GM21528 (cell line): Measurements from ENCODE around the gene SEC14L2.

Experiments
- ATAC-seq: cut with Tn5 transposase; IDR thresholded peaks from one replicate; pipeline ENCODE4 v1.9.1; 2021; ENCODE audit warnings: mild to moderate bottlenecking, moderate library complexity; ENCODE audit not compliant: unreplicated experiment, low FRiP score

Gene SEC14L2

DNA sequence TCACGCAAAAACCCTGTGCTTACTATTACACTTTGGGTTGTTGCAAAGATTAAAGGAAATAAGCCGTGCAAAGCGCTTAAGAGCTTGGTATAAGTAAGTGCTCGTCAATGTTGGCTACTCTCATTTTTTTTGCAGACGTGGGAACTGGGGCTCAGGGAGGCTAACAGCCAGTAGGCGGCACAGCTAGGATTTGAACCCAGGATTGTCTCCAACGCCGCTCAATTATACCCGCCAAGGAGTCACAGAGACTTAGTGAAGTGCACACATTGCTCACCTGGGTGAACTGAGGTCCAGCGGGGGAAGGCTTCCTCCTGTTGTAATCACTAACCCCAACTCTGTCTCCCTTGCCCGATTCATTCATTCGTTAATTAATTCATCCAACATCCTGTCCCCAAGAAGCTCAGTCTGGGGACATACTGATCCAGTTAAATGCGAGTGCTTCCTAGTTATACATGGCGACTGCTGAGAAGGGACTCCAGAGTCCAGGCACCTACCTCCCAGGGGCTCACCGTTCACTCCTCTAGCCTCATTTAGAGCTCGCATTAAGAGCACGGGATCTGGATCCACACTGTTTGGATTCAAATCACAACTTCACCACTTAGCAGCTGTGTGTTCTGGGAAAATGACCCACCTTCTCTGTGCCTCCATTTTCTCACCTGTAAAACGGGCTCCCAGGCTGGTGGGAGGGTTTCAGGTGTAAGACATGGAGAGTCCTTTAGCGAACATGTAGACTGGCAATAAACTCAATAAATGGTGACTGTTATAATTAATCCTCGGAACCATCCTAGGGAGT, 27.9 kb downstream of the SEC14L2 start:
- ATAC-seq, result no peak

DNA sequence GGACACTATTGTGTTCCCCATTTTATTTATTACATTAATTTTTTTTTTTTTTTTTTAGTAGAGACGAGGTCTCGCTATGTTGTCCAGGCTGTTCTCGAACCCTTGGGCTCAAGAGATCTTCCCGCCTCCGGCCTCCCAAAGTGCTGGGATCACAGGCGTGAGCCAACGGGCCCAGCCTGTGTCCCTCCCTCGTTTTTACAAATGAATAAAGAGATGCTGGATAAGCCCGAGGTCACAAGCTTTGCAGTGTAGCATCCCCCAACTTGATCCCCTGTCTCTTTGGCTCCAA, 28.5 kb downstream of the SEC14L2 start:
- ATAC-seq, result no peak

DNA sequence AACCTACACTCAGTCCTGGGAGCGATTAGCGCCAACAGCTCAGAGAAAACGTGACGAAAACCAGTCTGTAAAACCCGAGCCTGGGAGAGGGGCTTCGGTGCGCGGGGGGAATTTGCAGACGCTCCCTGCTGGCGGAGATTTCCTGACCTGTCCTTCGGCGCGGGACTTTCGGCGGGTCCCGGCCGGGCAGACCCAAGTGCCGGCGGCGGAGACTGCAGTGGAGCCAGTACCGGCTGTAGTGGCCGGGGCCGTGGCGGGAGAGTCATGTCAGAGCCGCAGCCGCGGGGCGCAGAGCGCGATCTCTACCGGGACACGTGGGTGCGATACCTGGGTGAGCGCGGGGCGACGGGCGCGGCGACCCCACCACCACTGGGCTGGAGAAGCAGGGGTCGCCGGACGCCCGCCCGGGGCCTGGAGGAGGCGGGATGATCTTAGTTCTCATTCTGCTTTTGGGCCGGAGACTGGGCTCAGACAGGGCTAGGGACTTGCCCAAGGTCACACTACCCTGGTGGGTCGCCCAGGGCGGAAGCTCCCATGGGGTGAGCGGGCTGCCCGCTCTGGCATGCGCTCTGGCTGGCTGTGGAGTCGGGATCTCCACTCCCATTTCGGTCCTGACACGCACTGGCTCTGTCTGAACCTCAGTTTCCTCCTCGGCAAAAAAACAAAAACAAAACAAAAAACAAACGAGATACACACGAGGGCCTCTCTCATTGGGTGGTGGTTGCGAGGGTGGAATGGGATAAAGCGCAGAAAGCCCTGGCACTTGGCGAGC, 29.0 kb downstream of the SEC14L2 start, which contains the start of gene MTFP1:
TSS of gene MTFP1 (plus strand) at position 153 of the 772 bp plus-strand sequence. CDS start at position 265, 112 bp downstream.
- no peak for ATAC-seq

DNA sequence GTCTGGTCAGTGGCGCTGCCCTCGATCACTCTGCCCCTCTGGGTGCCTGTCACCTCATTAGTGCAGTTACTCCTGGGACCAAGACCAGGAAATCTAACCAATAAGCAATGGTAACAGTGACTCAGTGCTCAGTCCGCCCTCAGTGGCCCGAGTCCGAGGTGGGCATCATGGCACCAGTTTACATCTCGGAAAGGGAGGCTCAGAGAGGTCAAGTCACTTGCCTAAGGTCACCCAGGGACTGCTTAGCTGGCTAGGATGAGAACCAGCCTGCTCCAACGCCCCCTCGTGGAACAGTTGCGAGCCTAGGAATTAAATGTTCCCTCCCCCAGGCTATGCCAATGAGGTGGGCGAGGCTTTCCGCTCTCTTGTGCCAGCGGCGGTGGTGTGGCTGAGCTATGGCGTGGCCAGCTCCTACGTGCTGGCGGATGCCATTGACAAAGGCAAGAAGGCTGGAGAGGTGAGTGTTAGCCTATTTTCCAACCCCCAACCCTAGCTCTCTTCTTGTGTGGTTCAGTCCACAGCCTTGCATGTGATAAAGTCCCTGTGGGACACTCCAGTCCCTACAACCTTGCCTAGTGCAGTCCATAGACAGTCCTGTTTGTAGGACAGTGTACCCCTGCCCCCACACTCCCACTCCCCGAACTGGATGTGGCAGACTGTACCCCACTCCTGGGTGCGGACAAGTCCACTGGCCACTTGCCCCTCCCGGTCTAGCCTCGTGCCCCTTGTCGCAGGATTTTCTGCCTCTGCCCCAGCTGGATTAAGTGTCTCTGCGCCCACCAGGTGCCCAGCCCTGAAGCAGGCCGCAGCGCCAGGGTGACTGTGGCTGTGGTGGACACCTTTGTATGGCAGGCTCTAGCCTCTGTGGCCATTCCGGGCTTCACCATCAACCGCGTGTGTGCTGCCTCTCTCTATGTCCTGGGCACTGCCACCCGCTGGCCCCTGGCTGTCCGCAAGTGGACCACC, 29.9 kb downstream of the SEC14L2 start:
- ATAC-seq, result no peak

DNA sequence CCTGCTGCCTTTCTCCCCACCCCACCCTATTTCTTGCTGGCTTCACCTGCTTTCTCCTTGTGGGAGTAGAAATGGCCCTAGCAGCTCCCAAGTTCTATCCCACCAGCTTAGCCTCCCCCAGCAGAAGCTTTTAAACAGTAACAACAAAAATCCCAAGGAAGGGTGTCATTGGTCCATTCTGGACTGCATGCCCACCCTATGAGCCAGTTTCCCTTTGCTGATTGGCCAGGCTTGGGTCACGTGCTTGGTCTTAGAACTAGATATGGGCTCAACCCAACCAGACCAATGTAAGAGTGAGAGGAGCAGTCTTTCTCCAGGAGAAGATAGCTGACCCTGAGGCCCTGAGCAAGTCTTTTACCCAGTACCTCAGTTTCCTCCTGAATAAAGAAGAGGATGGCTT, 31.1 kb downstream of the SEC14L2 start:
- ATAC-seq, result no peak

DNA sequence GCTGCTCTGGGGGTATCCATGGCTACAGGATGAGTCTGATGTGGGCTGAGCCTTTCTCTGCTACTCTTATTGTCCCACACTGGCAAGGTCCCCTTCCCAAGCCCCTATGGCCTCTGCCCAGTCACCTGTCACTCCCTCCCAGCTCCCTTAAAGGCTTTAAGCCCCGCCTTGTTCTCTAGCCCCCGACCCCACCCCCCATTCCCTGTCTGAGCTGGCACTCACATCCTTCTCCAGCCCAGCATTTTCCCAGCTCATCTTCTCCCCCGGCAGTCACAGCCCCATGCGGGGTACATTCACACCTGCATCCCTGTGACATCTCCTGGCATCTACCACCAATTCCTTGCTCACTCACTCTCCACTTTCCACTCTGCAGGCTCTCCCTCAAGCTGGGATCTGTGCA, 33.1 kb downstream of the SEC14L2 start:
- ATAC-seq, result no peak

DNA sequence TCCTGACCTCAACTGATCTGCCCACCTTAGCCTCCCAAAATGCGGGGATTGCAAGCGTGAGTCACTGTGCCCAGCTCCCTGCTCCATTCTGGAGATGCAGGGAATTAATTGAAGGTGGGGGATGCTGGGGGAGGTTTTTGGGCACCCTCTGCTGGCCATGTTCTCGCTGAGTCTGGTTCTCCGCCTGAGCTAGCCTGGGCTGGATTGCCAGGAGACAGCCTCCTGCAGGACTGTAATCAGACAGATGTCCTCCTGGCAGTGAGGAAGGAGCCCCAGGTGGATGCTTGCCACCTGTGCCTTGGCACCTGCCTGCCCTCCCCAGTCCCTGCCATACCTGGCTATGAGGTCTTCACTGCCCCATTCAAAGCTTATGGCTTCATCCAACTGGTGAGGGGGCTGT, 34.1 kb downstream of the SEC14L2 start:
- no peak for ATAC-seq

DNA sequence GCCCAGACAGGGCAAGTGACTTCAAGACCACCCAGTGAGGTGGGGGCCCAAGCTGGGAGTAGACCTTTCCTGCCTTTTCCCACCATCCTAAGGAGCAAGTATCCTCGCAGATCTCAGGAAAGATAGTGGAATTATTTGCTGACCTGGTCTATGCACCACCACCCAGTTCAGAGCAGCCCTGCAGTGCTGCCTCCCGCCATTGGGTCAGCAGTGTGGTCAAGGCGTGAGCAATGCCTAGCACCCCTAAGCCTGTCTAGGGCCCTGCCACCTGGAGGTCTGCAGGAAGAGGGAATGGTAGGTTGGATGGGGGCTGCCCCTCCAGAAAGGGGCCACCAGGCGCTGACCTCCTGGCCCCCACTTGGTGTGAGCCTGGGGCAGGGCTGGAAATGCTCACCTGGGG, 35.3 kb downstream of the SEC14L2 start:
- no peak for ATAC-seq

DNA sequence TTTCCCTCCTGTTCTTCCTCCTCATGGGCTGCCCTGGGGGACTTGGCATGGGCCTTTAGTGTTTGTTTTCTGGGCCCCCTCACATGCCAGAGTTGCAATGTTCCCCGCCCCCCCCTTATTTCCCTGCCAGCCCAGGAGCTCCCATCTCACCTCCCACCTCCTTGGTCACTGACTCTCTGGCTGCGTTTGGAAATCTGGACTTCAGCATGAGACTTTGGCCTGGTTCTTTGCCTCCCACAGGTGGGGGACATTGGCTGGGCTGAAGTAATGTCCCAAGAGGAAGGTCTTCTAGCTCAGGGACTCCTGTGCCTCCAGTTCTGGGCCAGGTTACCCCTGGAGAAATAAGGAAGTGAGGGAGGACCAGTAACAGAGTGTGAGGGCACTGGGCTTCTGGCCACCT, 35.7 kb downstream of the SEC14L2 start:
- no peak for ATAC-seq

DNA sequence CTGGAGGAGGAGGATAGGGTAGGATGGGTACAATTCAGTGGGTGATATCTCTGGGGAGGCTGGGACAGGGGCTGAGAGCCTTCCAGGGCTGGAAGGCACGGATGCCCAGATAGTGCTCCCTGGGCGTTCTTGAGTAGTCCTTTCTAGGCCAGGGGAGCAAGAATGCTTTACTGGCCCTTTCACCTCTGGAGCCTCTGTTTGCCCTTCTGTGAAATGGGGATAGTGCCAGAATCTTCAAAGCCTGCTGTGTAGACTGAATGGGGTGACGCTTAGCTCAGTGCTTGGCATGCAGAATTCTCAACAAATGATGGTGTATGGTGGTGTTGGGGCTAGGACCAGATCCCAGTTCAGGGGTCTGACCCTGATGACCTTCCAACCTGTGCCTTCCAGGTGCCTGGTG, 36.4 kb downstream of the SEC14L2 start:
- no peak for ATAC-seq

DNA sequence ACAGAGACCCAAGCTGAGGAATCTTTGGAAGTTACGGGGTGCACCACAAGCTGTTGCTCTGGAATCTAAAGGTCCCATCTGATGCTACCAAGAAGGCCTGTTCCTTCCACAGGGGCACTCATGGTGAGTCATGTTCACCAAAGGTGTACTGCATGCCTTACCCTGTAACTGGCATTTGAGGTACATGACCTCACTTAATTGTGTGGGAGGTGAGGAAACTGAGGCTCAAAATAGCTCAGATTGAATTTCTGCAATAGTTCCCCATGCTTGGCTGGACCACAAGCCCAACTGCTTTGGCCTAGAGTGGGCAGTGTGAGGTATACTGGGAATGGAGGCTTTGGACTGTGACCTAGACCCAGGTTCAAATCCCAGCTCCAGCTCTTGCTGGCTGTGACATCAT, 37.0 kb downstream of the SEC14L2 start:
- ATAC-seq, result no peak

DNA sequence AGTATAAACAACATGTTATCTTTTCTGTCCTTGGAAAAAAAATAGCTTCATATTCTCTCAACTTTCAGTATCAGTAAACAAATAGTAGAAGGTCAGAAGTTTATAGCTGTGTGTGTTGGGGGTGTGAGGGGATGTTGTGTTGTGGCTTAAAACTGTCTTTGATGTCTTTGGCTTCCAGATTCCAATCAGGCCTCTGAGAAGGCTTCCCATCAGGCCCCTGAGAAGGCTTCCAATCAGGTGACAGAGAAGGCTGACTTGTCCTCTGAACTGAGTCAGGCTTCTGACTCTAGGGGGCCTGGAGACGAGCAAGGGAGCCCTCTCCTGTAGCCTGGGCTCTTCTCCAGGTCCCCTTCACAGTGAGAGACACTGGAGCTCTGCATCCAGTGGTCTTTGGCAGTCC, 38.0 kb downstream of the SEC14L2 start:
- no peak for ATAC-seq

DNA sequence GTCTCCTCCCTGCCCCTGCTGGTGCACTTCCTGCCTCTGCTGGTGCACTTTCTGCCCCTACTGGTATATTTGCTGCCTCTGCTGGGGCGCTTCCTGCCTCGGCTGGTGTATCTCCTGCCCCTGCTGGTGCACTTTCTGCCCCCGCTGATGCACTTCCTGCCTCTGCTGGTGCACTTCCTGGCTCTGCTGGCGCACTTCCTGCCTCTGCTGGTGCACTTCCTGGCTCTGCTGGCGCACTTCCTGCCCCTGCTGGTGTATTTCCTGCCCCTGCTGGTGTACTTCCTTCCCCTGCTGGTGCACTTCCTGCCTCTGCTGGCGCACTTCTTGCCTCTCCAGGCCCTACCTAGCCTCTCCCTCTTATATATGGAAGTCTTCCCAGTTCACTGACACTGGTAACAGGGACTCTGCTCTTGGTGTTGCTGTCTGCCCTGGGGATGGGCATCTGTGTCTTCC, 38.9 kb downstream of the SEC14L2 start:
- ATAC-seq, result no peak

DNA sequence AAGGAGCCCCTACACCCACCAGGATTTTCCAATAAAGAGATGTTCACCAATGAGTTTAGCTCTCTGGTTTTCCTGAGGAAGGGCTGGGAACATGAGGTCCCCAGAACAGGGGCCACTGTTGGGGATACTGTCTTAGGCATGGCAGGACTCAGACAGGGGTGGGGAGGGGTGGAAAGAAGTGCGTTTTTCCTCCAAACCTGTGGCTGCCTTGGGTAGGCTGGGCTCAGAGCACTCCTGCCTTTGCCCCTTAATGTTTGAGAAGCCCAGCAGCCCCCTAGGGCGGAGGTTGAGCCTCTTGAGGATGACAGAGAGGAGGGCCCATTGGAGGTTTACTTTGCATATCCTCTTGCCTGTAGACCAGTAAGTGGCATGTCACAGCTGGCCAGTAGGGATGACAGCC, 39.4 kb downstream of the SEC14L2 start:
- ATAC-seq, result no peak

DNA sequence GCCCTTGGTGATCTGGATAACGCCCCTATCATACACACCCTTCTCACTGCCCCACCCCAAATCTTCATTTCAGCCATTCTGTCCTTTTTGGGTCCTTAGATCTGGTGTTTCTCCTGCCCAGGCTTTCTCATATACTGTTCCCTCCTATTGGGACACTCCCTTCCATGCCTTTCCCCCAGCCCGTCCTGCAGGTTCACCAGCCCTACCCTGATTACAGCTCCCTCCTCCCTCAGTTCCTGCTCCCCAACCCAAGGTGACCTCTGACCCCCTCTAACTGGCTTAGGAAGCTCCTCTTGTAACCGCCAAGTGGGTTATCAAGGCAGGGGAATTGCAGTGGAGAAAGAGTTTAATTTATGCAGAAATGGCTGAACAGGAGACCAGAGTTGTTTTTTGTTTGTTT, 41.7 kb downstream of the SEC14L2 start:
- no peak for ATAC-seq

DNA sequence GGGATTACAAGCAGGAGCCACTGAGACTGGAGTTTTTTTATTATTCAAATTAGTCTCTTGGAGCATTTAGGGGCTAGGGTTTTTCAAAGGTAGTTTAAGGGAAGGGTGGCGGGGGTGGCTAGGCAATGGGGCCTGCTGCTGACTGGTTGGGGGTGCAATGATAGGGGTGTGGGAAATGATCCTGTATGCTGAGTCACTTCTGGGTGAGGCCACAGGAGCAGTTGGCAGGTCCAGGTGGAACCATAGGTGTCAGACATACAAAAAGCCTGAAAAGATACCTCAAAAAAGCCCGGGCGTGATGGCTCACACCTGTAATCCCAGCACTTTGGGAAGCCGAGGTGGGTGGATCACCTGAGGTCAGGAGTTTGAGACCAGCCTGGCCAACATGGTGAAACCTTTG, 42.4 kb downstream of the SEC14L2 start:
- no peak for ATAC-seq

DNA sequence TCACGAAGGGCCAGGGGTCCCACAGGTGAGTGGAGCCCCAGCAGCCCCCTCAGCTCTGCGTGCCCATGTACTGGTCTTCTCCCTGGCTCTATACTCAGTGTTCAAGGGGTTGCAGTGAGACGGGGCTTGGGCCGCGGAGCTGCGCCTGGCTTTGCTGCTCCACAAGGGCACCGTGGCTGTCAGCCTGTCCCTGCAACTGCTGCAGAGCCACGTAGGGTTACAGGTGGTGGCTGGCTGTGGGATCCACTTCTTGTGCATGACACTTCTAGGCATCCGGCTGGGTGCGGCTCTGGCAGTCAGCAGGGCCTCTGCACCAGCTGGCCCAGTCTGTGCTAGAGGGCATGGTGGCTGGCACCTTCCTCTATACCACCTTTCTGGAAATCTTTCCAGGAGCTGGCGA, 43.0 kb downstream of the SEC14L2 start:
- no peak for ATAC-seq

DNA sequence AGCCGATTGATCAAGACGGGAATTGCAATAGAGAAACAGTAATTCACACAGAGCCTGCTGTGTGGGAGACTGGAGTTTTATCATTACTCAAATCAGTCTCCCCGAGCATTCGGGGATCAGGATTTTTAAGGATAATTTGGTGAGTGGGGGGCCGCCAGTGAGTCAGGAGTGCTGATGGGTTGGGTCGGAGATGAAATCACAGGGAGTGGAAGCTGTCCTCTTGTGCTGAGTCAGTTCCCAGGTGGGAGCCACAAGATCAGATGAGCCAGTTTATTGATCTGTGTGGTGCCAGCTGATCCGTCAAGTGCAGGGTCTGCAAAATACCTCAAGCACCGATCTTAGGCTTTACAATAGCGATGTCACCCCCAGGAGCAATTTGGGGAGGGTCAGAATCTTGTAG, 44.3 kb downstream of the SEC14L2 start:
- no peak for ATAC-seq

DNA sequence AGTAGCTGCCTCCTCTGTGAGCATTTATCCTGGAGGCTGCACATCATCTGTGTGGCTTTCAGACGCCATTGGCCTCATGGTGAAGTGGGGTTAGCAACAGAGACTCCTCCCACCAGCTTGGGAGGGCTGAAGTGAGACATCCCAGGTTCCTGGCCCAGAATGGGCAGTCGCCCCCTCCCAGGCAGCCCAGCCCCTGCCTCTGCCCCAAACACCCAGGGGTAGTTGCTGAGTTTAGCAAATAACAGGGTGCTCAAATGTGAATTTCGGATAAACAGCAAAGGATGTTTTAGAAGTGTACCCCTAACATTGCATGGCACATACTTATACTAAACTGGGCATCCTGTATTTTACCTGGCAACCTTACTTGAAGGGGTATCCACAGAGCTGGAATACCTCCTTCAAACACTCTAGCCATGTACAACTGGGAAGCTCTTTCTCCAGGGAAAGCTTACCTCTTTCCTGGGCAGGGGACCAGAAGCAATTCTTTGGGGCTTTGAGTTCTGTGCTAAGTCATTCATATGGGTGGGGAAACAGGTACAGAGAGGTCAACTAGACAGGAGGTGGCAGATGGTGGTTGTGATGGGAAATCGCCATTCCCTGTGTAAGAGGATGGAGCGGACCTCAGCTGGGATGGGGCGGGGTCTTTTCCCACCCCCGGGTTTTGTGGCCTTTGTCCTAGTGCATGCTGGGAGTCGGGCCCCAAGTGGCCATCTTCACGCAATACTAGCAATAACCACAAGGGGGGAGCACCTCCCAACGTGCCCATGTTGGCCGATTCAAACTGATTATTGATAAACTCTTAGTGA, 48.0 kb downstream of the SEC14L2 start:
- no peak for ATAC-seq
